GM18499 (cell line): Measurements from ENCODE around the gene ZBTB48.
"Not testable (repeated sequence)": the region's sequence is repeated elsewhere in the genome, so short reads cannot be mapped to it uniquely, and the experiment has no call there.

Source experiments
- ATAC-seq: cut with Tn5 transposase; IDR thresholded peaks from one replicate; pipeline ENCODE4 v1.9.1; 2021; ENCODE audit warnings: moderate number of reproducible peaks; ENCODE audit not compliant: insufficient read depth, unreplicated experiment

Gene ZBTB48

DNA sequence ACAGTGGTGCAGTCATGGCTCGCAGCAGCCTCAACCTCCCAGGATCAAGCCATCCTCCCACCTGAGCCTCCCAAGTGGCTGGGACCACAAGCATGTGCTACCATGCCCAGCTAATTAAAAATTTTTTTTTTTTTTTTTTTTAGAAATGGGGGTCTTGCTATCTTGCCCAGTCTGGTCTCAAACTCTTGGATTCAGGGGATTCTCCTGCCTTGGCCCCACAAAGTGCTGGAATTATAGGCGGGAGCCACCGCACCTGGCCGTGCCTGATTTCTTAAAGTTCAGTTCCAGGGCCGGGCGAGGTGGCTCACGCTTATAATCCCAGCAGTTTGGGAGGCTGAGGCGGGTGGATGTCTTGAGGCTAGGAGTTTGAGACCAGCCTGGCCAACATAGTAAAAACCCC lies 51.3 kb downstream of the ZBTB48 start:
- no peak for ATAC-seq

GRCh38 chr1:6632588-6633514 lies 53.1 kb downstream of the ZBTB48 start:
- ATAC-seq = no peak

DNA sequence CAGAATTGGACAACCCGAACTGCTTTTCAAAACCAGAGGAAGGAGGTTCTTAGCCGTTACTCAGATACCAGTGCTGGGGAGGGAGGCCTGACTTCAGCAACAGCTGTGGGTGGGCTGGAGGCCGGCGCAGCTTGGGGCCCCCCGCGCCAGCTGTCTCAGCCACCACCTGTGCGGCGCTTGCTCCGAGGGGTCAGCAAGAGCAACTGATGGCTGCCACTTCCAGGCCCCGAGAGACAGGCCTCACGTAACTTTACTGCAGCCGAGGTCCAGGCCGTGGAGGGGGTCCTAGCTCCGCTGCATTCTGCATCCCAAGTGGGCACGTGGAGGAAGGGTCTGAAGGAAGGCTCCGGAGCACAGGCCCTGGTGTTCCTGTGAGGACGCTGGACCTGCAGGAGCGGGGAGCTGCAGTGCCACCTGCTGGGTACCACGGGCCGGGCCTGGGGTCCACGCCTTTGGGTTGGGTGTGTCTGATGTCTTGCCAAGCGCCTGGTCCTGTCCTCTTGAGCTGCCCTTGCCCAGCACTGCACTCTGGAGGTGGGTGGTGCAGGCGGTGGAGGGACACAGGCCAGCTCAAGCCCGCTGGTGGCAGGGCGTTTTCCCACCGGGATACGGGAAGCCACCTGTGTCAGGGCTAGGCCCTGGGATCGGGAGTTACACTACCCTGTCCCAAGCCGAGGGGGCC lies 54.7 kb downstream of the ZBTB48 start:
- ATAC-seq = no peak

DNA sequence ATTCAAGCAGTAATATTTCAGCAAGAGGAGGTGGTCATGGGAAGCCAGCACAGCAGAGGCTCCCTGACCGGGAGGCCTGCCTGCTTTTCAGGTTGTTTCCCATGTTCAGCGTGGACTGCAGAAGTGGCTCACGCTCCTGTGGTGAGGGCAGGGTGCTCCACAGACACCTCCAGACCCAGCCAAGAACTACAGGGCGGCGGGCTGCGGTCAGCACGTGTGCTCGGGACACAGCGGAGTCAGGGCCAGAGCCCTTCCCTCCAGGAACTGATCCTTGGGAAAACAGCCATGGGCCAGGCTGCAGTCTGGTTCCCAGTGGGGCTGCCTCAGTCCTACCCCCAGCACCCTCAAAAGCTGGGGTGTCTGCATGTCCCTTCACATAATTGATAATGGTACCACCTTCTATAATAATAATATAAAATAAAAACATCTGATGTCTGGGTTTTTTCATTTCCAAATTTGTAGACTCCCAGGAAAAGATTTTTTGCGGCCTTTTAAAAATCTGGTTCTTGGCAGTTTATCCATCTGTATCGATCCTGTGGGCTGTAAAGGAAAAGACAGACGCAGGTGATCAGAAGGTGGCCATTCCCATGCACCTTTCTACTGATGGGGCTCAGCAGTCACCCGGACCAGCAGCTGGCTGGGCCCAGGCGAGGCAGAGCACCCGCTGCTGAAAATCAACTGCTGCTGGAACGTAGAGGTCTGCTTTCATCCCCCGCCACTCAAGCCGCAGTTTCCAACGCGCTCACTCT lies 55.5 kb downstream of the ZBTB48 start:
- no peak for ATAC-seq

GRCh38 chr1:6635910-6636760 lies 56.3 kb downstream of the ZBTB48 start:
- ATAC-seq = no peak

- not testable (repeated sequence) for ATAC-seq
These were observed 57.0 kb downstream of the ZBTB48 start for GRCh38 chr1:6636778-6637177.

- ATAC-seq = no peak
These were observed 58.0 kb downstream of the ZBTB48 start for GRCh38 chr1:6637770-6638169.

GRCh38 chr1:6638226-6638625 lies 58.4 kb downstream of the ZBTB48 start:
- ATAC-seq = no peak
